Endothelial cell of umbilical vein (primary cell): Measurements from ENCODE around the gene SSX4B. TPM values are rescaled to one million over a fixed set of nuclear protein-coding genes. Genes with fewer than 3 reads are reported as not detected.
"Not testable (repeated sequence)": the region's sequence is repeated elsewhere in the genome, so short reads cannot be mapped to it uniquely, and the experiment has no call there.

ENCODE experiments used
- BruUV-seq: library from RNA; stranded (reverse); fragments of 400-500 nt; replicated peaks from 2 replicates; lab custom pipeline; 2021; lab: Mats Ljungman, UMichigan
- CTCF ChIA-PET: fragments of 300-600, 350-600 bp; sonication (Branson Sonifier 250); formaldehyde crosslinking; loops from one replicate; lab custom pipeline; 2021; ENCODE audit warnings: antibody characterized with exemption, inconsistent platforms; lab: Charles Lee
- POLR2A ChIA-PET: fragments of 300-600, 350-600 bp; sonication (Branson Sonifier 250); formaldehyde crosslinking; loops from one replicate; lab custom pipeline; 2021; ENCODE audit warnings: antibody characterized with exemption, inconsistent platforms; lab: Charles Lee
- DNase-seq: peaks from one replicate; pipeline ENCODE4 v3.0.0-alpha.2; 2011; ENCODE audit warnings: low read depth, low spot score
- FAIRE-seq: peaks from 2 replicates; lab custom pipeline; 2011; peaks lifted over from hg19 to GRCh38; lab: Jason Lieb, UNC
- H2AFZ ChIP-seq: 2 replicates; pipeline ENCODE4 v1.6.0; 2012; ENCODE audit warnings: low read depth, low read length, control low read depth, inconsistent platforms
- H3K27ac ChIP-seq: 2 replicates; pipeline ENCODE4 v1.5.1; 2011; ENCODE audit warnings: low read depth, mild to moderate bottlenecking, control low read depth, low read length, moderate library complexity; ENCODE audit not compliant: insufficient read depth
- H3K27me3 ChIP-seq, 2 experiments: 2 replicates each; pipeline versions ENCODE4 v1.6.0 to v1.6.1; 2011; ENCODE audit warnings: low read length in 2 of 2, mixed read lengths in 1 of 2; ENCODE audit not compliant: control insufficient read depth in 2 of 2, insufficient read depth in 2 of 2
- H3K36me3 ChIP-seq, 2 experiments: 2 replicates in 1 of 2; 3 replicates in 1 of 2; pipeline ENCODE4 v1.5.1; 2011; ENCODE audit warnings: low read length in 2 of 2, mild to moderate bottlenecking in 1 of 2, moderate library complexity in 1 of 2; ENCODE audit not compliant: control insufficient read depth in 2 of 2, insufficient read depth in 2 of 2; ENCODE audit errors: extremely low read depth in 1 of 2
- H3K4me1 ChIP-seq: 3 replicates; pipeline ENCODE4 v1.5.1; 2011; ENCODE audit warnings: mild to moderate bottlenecking, low read length; ENCODE audit not compliant: control insufficient read depth, insufficient read depth; ENCODE audit errors: extremely low read depth
- H3K4me2 ChIP-seq: 2 replicates; pipeline ENCODE4 v1.6.1; 2011; ENCODE audit warnings: low read length, control low read depth, mixed read lengths; ENCODE audit not compliant: insufficient read depth
- H3K4me3 ChIP-seq, 3 experiments: fragments of 200-600 bp in 1 of 3; sonication (generic), shearing (Covaris generic) in 1 of 3; replicated peaks in 1 of 3; 2 replicates each; pipeline ENCODE4 v1.5.1; 2011 to 2016; ENCODE audit warnings: control low read depth in 3 of 3, low read length in 3 of 3, mild to moderate bottlenecking in 2 of 3, inconsistent platforms in 1 of 3, low read depth in 1 of 3, moderate library complexity in 1 of 3; ENCODE audit not compliant: insufficient read depth in 1 of 3
- H3K79me2 ChIP-seq: 2 replicates; pipeline ENCODE4 v1.6.0; 2012; ENCODE audit warnings: low read length, inconsistent platforms; ENCODE audit not compliant: control insufficient read depth, insufficient read depth
- H3K9ac ChIP-seq: replicated peaks from 2 replicates; pipeline ENCODE3; 2011; ENCODE audit warnings: low read length, control low read depth; ENCODE audit not compliant: insufficient read depth; ENCODE audit errors: extremely low read depth
- H3K9me1 ChIP-seq: replicated peaks from 3 replicates; pipeline ENCODE4 v1.6.0; 2011; ENCODE audit warnings: mild to moderate bottlenecking, low read length; ENCODE audit not compliant: control insufficient read depth, insufficient read depth; ENCODE audit errors: extremely low read depth
- H3K9me3 ChIP-seq: replicated peaks from 2 replicates; pipeline ENCODE4 v1.5.1; 2012; ENCODE audit warnings: low read length, inconsistent platforms; ENCODE audit not compliant: control insufficient read depth, insufficient read depth
- H4K20me1 ChIP-seq: replicated peaks from 2 replicates; pipeline ENCODE3; 2011; ENCODE audit warnings: mild to moderate bottlenecking, low read length; ENCODE audit not compliant: control insufficient read depth, insufficient read depth; ENCODE audit errors: extremely low read depth
- dilution Hi-C: fragments of 300-500 bp; cut with MboI; formaldehyde crosslinking; loops from one replicate; pipeline ENCODE4 v1.15.0; 2019; ENCODE audit warnings: low sequenced_read_pairs; ENCODE audit not compliant: extremely low pct_ligation_motif_present
- intact Hi-C: fragments of 100-400 bp; cut with micrococcal nuclease; formaldehyde crosslinking; loops from one replicate; pipeline ENCODE4 v1.10.0; 2022
- polyA plus RNA-seq, 4 experiments: library from polyadenylated mRNA; depleted of rRNA in 3 of 4; stranded (reverse) in 3 of 4; unstranded in 1 of 4; fragments of >200 nt; gene quantifications; 2 replicates each; pipeline versions ENCODE4 v1.2.1 to v1.2.3, GENCODE V29; 2011 to 2012; ENCODE audit warnings: missing spikeins in 1 of 4
- small RNA-seq: library from RNA; depleted of rRNA; stranded (forward); fragments of <200 nt; gene quantifications from one replicate; pipeline ENCODE3, GENCODE V24; 2012; ENCODE audit warnings: low replicate concordance, low read depth; ENCODE audit not compliant: insufficient read depth, insufficient read length
- total RNA-seq: library from RNA; stranded (reverse); gene quantifications from 2 replicates; pipeline ENCODE4 v1.2.3, GENCODE V29; 2021

The SSX4B gene
- total and polyA plus RNA-seq, 2 donors (not counting 3 experiments of a cell fraction or from before 2014, with no cell fraction given), result not detected

DNA sequence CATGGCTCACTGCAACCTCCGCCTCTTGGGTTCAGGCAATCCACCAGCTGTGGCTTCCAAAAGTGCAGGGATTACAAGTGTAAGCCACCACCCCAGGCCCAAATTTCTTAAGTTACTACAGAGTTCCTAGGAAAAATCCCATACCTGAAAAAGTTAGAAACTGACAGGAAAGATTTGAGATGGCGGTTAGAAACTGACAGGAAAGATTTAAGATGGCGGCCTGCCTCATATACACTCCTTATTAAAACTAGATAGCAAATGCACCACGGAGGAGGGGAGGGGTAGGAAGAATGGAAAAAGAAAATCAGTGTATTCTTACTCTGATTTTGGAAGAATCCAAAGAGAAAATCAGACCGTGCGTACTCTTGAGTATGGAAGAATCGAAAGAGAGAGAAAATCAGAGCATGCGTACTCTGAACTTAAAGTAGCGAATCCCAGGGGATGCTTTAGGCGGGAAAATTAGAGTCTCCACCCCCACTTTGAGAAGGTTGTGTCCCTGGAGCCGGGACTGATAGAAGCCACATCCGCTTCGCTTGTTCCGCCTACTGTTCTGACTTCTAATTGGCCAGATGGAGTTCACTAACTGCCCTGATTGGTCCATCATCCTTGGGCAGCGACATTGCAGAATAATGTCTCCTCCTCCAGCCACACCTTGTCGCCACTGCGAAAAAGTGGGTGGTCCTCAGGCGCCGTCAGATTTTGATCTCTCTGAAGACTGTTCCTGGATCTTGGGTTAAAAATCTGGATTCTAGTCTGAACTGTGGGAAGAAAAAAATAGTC is 55.3 kb downstream of the SSX4B start, which contains the start of gene SSX3:
SSX3 (minus strand) TSS at position 389 of the 780 bp plus-strand sequence. CDS start 1,454 bp downstream, outside the sequence.
- CTCF ChIA-PET, H3K4me1 ChIP-seq, H3K36me3 ChIP-seq, H3K9me3 ChIP-seq, H3K79me2 ChIP-seq, POLR2A ChIA-PET, H2AFZ ChIP-seq, DNase-seq, FAIRE-seq, H3K27ac ChIP-seq, BruUV-seq, H3K27me3 ChIP-seq, H3K4me2 ChIP-seq, H4K20me1 ChIP-seq, intact Hi-C loops, H3K9me1 ChIP-seq, H3K4me3 ChIP-seq, H3K9ac ChIP-seq, dilution Hi-C loops: not testable (repeated sequence)

Small RNA genes lying within 50 kb of the gene (small RNA-seq; reads per million reads assigned to genes)
- not detected for gene AL606490.4
- not detected for gene AL606490.7

Other genes starting within 250 kb of the SSX4B start
- not detected in 2 replicates for gene SSX5, start 215.2 kb downstream of the SSX4B start, total RNA-seq
- gene SSX5, start 215.2 kb downstream of the SSX4B start, polyA plus RNA-seq, result not detected in 2 replicates
- gene SSX1, start 156.6 kb downstream of the SSX4B start, total RNA-seq, result not detected in 2 replicates
- gene SSX1, start 156.6 kb downstream of the SSX4B start, polyA plus RNA-seq, result not detected in 2 replicates
- gene SSX3, start 55.3 kb downstream of the SSX4B start, total RNA-seq, result not detected in 2 replicates
- not detected in 2 replicates for gene SSX3, start 55.3 kb downstream of the SSX4B start, polyA plus RNA-seq
- not detected in 2 replicates for gene SSX4, start 28.4 kb downstream of the SSX4B start, total RNA-seq
- gene SSX4, start 28.4 kb downstream of the SSX4B start, polyA plus RNA-seq, result not detected in 2 replicates
- 25.1 and 28.8 TPM in 2 replicates for gene SLC38A5, start 58.3 kb upstream of the SSX4B start, total RNA-seq
- 21.6 and 24.1 TPM in 2 replicates for gene SLC38A5, start 58.3 kb upstream of the SSX4B start, polyA plus RNA-seq
- 52.9 and 59.9 TPM in 2 replicates for gene FTSJ1, start 64.2 kb upstream of the SSX4B start, total RNA-seq
- 63.9 and 76.3 TPM in 2 replicates for gene FTSJ1, start 64.2 kb upstream of the SSX4B start, polyA plus RNA-seq
- 7.6 and 12.0 TPM in 2 replicates for gene PORCN, start 97.0 kb upstream of the SSX4B start, total RNA-seq
- gene PORCN, start 97.0 kb upstream of the SSX4B start, polyA plus RNA-seq, result 20.9 and 21.0 TPM in 2 replicates
- gene EBP, start 109.8 kb upstream of the SSX4B start, total RNA-seq, result 102 and 114 TPM in 2 replicates
- gene EBP, start 109.8 kb upstream of the SSX4B start, polyA plus RNA-seq, result 178 and 183 TPM in 2 replicates
- gene TBC1D25, start 127.8 kb upstream of the SSX4B start, total RNA-seq, result 14.4 and 16.3 TPM in 2 replicates
- gene TBC1D25, start 127.8 kb upstream of the SSX4B start, polyA plus RNA-seq, result 16.0 and 18.3 TPM in 2 replicates
- 477 and 485 TPM in 2 replicates for gene RBM3, start 162.5 kb upstream of the SSX4B start, total RNA-seq
- 223 and 313 TPM in 2 replicates for gene RBM3, start 162.5 kb upstream of the SSX4B start, polyA plus RNA-seq
- gene WDR13, start 185.5 kb upstream of the SSX4B start, total RNA-seq, result 85.0 and 96.1 TPM in 2 replicates
- gene WDR13, start 185.5 kb upstream of the SSX4B start, polyA plus RNA-seq, result 169 and 253 TPM in 2 replicates